GM21423 (cell line): ENCODE data around the gene SND1.
A peak's percentile ranks its signal among the peaks of the same experiment; 100 is the strongest.

Source experiments
- ATAC-seq: cut with Tn5 transposase; IDR thresholded peaks from one replicate; pipeline ENCODE4 v1.9.1; 2021; ENCODE audit warnings: mild to moderate bottlenecking, moderate library complexity; ENCODE audit not compliant: unreplicated experiment

SND1 gene

GRCh38 chr7:127764681-127765080, 112.7 kb downstream of the SND1 start:
- no peak for ATAC-seq

DNA sequence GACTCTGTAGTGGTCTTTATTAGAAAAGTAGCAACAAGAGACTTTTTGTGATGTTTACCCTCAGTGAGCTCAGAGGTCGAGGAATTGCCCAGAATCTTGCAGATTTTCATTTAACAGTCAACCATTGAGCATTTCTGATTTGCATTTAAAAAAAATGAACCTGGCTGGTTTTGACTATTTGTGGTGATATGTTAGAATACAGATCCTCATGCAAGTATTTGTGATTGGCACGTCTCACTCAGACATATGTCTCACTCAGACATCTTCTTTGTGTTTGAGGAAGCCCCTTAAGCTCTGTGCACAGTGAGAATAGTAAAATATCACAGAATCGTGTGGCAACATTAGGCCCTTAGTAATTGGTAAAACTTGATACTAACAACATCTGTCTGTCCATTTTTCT, 113.2 kb downstream of the SND1 start:
- no peak for ATAC-seq

GRCh38 chr7:127766831-127767459, 115.0 kb downstream of the SND1 start:
- ATAC-seq = no peak

GRCh38 chr7:127768241-127768640, 116.2 kb downstream of the SND1 start:
- ATAC-seq = no peak

GRCh38 chr7:127769137-127769536, 117.1 kb downstream of the SND1 start:
- no peak for ATAC-seq

DNA sequence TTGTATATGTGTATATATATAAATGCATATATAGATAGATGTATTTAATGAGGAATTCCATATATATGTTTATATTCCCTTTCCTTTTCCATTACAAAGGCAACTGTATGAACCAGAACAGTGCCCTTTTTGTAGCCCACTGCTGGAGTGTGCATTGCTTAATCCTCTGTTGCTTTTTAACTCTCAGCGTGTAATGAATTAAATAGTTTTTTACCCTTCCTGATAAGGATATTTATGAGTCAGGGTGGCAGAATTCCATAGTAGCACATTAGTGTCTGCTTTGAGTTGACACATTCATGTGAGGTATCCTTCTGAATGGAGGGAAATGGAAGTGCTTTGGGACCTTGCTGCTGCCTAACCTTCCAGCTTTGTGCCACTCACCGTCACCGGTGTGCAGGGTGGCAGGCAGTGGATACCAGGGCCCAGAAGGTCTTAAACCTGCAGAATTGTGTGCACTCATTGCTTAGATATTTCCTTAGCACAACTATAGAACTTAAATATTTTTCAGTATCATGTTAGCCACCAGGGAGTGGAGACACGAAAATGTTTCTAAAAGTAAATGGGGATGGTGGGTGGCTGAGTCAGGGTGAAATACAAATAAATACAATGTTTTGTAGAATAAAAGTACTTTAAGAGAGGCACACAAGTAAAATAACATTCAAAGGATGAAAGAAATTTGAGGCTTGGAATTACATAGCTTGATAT, 117.9 kb downstream of the SND1 start:
- no peak for ATAC-seq

- no peak for ATAC-seq
Observed at GRCh38 chr7:127770885-127771284, 118.9 kb downstream of the SND1 start.

DNA sequence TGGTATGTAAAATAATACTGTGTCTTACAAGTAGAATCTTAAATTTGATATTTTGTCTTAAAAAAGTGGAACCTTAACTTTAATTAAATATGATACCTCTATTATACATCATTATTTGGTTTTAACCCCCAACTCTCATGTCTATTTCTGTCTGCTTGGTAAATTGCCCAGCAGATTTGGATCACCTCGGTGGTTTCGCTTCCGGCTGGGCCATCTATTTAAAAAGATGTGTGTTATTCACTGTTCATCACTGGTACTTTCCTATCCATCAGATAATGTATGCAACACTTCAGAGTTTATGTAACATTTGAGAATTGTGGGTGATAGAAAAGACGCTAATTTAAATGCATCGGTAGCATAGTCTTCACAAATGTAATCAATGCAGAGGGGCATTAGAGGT, 119.7 kb downstream of the SND1 start:
- no peak for ATAC-seq

DNA sequence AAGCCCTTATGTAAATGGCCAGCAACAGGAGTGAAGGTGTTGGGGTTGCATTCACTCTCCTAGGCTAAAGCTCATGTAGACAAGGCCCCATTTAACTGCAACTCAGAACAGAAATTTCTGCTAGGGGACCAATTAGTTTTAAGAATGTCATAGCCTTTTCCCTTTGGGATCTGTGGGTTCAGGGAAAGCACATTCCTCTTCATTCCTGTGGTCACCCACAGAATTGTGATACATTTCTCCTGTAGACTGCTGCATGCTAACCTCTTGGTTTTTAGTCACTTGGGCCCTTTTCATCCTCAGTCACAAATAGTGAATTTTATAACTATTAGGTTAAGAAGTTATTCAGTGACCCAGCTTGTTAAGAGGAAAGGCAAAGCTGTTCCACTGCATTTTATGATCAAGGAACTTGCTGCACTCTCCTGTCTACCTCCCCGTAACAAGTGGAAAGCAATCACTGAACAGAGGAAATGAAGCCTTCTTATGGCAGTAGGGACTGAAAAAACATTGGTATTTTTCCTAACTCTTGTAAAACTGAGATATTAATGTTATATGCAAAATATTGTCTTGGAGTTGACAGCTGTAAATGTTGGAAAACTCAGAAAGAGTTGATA, 124.9 kb downstream of the SND1 start:
- ATAC-seq = no peak

- no peak for ATAC-seq
Observed at GRCh38 chr7:127780489-127780888, 128.5 kb downstream of the SND1 start.

- ATAC-seq = no peak
Observed at GRCh38 chr7:127781081-127781480, 129.1 kb downstream of the SND1 start.

DNA sequence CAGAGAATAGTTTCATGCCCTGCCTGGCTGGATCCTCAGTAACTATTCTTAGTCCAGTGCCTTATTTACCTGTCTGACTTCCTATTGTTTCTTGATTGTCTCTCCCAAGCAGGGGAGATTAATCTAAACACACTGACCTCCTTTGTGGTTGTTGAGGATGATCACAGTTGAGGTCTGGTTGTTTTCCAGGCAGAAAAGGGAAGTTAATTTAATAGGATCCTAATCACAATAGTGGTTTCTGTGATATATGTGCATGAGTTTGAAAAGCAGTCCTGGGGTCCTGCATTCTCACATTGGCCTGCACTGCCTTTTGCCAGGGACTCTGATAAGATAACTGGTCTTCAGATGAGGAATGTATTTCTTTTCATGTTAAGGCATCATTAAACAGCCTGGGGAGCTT, 130.1 kb downstream of the SND1 start:
- no peak for ATAC-seq

- peak; percentile 91 for ATAC-seq
Observed at GRCh38 chr7:127782654-127783559, 130.9 kb downstream of the SND1 start.

DNA sequence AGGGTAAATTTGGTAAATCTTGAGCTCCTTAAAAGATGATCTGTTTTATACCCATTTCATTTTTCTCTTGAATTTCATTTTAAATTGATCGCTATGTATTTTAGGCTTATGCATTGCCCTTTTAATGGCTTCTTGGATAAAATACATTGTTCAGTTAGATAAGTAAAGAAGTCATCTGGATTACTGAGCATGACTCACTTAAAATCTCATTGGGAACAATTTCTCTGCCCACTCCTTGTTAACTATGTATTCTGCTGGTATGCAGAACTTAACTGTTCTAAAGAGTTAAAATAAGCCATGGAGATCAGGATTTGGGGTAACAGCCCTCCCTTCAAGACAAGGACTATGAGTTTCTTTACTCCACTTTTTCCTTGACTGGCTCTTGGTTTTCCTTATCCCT, 134.2 kb downstream of the SND1 start:
- no peak for ATAC-seq

DNA sequence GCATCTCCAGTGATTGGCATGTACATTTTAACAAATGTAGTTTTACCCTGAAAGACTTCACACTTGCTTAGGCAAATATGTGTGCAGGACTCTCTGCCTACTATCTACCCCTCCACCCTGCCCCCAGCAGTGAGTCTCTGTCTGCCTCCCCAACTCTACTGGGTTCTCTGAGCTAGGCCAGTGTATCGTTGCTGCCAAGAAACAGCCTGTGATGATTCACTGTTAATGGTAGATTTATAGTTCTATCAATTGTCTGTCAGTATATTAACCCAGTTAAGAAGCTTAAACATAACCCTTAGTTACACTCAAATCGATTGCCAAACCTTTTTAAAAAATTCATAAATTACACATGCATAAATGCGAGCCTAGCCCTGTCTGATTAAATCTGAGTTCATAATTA, 137.0 kb downstream of the SND1 start:
- ATAC-seq = no peak

GRCh38 chr7:127791446-127792189, 139.6 kb downstream of the SND1 start:
- ATAC-seq = no peak

GRCh38 chr7:127792528-127793342, 140.7 kb downstream of the SND1 start:
- no peak for ATAC-seq

DNA sequence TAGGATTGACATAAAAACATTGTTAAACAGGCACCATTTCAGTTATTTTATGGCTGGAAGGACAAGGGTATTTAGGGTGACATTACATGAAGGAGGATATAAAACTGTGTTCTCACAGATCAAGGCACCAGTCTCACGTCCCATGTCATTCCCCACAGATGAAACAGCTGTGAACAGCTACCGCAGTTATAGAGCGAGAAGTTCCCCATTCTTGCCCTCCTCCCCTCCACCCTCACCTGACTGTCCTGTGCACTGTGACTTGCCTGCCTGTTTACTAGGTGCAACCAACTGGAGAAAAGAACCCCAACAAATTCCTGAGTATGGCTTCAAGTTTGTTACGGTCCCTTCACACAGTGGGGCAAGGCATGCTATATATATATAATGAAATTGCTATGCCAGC, 141.6 kb downstream of the SND1 start:
- peak; percentile 64 for ATAC-seq

DNA sequence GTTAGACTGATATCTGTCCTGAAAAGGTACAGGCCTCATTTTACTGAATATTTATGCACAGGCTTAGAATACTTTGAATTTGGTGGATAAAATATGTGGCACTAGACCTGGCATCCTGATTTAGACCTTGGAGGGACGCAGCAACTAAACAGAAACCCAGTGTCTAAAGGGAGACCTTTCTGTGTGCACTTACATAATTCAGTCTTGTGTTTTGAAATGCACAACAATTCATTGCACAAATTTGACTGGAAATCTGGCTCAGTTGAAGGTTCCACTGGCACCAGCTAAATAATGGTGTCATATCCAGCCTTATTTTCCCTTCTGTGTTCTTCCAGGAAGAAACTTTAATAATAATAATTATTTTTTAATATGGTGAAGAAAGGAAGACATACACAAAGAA, 142.1 kb downstream of the SND1 start:
- ATAC-seq = no peak

DNA sequence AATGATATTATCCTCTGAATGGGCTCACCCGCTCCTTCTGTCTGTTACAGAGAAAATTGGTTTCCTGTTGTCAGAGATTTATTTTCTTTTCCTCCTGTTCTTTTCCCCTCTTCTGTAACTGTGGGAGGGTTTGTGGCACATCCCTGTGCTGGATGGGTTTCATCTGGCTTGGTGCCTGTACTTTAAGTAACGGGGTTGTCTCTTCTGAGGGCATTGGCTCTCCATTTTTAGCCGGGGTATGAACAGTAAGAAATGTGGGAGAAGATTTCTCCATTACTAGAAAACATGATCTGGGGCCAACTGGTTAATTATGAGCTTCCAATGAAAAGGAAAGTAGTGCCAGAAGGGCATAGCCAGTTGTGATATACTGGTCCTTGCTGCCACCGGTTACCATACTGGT, 142.6 kb downstream of the SND1 start:
- ATAC-seq = no peak
